ENCODE data around the gene CORO2A. TPM values are rescaled to one million over a fixed set of nuclear protein-coding genes. Genes with fewer than 3 reads are reported as not detected.

The CORO2A gene
- total and polyA plus RNA-seq, 8 donors = 8.1 to 20.4 (median 9.3) TPM

DNA sequence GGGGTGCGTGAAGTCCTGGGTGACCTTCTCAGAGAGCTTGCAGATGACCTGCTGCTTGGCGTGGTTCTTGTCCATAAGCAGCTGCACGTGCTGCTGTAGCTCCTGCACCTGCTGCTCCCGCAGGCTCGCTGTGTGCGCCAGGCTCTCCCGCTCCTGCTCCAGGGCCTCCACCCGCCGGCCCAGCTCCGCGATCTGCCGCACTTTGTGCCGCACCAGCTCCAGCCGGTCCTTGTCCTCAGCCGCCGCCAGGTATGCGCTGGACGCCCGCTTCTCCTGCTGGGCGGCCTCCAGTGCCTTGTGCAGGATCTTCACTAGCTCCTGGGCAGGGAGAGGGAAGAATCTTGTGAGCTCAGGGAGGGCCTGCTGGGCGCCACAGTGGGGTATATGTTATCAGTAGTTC lies 28.5 kb upstream of the CORO2A start:
- no peak for ATAC-seq
- H3K4me1 ChIP-seq = peaks cover 8 to 36% of the 10 kb centered on the region in 2 donors
- peak overlapping the region in 1 of 2 donors; percentile 67 for H3K27ac ChIP-seq
- H3K9me3 ChIP-seq = no peaks in the 10 kb centered on the region
- H3K4me3 ChIP-seq = no peak overlapping the region
- H3K27me3 ChIP-seq = no peaks in the 10 kb centered on the region
- H3K36me3 ChIP-seq = peaks cover 0 to 98% of the 10 kb centered on the region in 2 donors
- intact Hi-C loops (cut with DNase I) = no loop called here
- DNase-seq = no peak
- no peak for TF ChIP-seq CTCF (IDR thresholded peaks at IDR 0.05)

DNA sequence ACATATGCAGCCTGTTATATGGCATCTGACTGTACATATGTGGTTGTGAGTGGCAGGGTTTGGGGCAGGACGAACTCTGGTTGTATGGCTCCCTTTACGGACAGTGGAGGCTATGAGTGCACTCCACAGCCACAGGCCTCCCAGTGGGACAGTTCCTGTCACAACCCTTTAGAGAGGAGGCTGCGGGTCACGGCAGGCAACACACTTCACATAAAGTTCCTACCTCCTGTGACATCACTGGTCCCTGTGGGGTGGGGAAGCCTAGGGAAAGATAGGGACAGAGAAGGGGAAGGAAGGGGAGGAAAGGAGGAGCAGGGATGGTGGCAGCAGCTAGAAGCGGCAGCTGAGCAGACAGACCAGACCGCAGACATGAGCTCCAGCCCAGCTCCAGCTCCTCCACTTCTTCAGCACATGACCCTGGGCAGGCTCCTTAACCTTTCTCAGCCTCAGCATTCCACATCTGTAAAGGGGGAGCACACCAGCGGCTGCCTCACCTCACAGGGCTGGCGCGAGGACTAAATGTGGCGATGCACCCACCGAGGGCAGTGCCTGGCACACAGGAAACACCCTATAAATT lies 27.4 kb upstream of the CORO2A start:
- DNase-seq (peak in 1 of 4 donors; percentile 36), ATAC-seq (peak; percentile 13)
- Histone ChIP-seq H3K4me3 (no peak overlapping the region), H3K27me3 (no peaks in the 10 kb centered on the region), H3K4me1 (peaks cover 8 to 30% of the 10 kb centered on the region in 2 donors), H3K36me3 (peaks cover 0 to 98% of the 10 kb centered on the region in 2 donors), H3K27ac (peak overlapping the region; percentile 34 to 67), H3K9me3 (no peaks in the 10 kb centered on the region)
- no peak for TF ChIP-seq CTCF (IDR thresholded peaks at IDR 0.05)
- intact Hi-C loops (cut with DNase I) = no loop called here

GRCh38 chr9:98219364-98219716 lies 26.9 kb upstream of the CORO2A start:
- no peak overlapping the region for H3K4me3 ChIP-seq
- no peaks in the 10 kb centered on the region for H3K9me3 ChIP-seq
- ATAC-seq = peak; percentile 81
- intact Hi-C loops (cut with DNase I) = no loop called here
- H3K36me3 ChIP-seq = peaks cover 0 to 98% of the 10 kb centered on the region in 2 donors
- H3K4me1 ChIP-seq = peaks cover 8 to 24% of the 10 kb centered on the region in 2 donors
- TF ChIP-seq CTCF (IDR thresholded peaks at IDR 0.05) = no peak
- H3K27me3 ChIP-seq = no peaks in the 10 kb centered on the region
- peak overlapping the region; percentile 57 to 67 for H3K27ac ChIP-seq
- DNase-seq = no peak

- no peaks in the 10 kb centered on the region for H3K27me3 ChIP-seq
- no peak for TF ChIP-seq CTCF (IDR thresholded peaks at IDR 0.05)
- ATAC-seq (peak; percentile 77), DNase-seq (peak in 2 of 4 donors; percentile 45 to 75)
- H3K9me3 ChIP-seq = no peaks in the 10 kb centered on the region
- H3K4me3 ChIP-seq = no peak overlapping the region
- intact Hi-C loops (cut with DNase I) = no loop called here
- H3K36me3 ChIP-seq = peaks cover 0 to 96% of the 10 kb centered on the region in 2 donors
- H3K4me1 ChIP-seq = peaks cover 8 to 20% of the 10 kb centered on the region in 2 donors
- peak overlapping the region; percentile 57 to 87 for H3K27ac ChIP-seq
Measured at GRCh38 chr9:98218562-98219363, 26.3 kb upstream of the CORO2A start.

DNA sequence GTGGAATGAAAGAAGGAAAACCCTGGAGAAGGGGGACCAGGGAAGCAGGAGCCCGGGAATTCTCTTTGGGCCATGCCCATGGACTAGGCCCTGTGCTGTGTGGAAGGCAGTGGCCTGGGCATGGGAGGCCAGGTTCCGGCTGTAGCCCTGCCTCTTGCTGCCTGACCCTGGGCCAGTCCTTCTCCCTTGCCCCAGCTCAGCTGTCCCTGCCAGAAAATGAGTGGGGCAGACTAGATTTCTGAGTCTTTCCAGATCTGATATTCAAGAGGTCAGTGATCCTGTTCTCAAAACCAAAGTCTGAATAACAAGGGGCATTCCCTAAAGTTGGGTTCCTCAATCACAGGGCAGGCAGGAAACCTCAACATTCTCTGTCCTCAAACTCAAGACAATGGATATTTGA lies 24.8 kb upstream of the CORO2A start:
- H3K36me3 ChIP-seq = peaks cover 0 to 97% of the 10 kb centered on the region in 2 donors
- DNase-seq (no peak), ATAC-seq (no peak)
- no peak for TF ChIP-seq CTCF (IDR thresholded peaks at IDR 0.05)
- no peaks in the 10 kb centered on the region for H3K9me3 ChIP-seq
- H3K4me3 ChIP-seq = no peak overlapping the region
- intact Hi-C loops (cut with DNase I) = no loop called here
- peaks cover 2 to 5% of the 10 kb centered on the region in 2 donors for H3K4me1 ChIP-seq
- peak overlapping the region in 1 of 2 donors; percentile 87 for H3K27ac ChIP-seq
- H3K27me3 ChIP-seq = no peaks in the 10 kb centered on the region
